Effector memory CD4-positive, alpha-beta T cell (primary cell): ENCODE data around the gene CFAP157.

Experiments
- DNase-seq, 3 donors: peaks; one replicate each; pipeline ENCODE4 v3.0.0-alpha.2; 2020
- H3K27ac ChIP-seq: 2 replicates; pipeline ENCODE4 v1.7.0; 2013; ENCODE audit warnings: mild to moderate bottlenecking, low read length, moderate library complexity; ENCODE audit not compliant: insufficient read depth, poor library complexity, severe bottlenecking
- H3K27me3 ChIP-seq: replicated peaks from 2 replicates; pipeline ENCODE4 v1.7.0; 2013; ENCODE audit warnings: mild to moderate bottlenecking, low read length; ENCODE audit not compliant: insufficient read depth, control insufficient read depth, poor library complexity, severe bottlenecking
- H3K36me3 ChIP-seq: 2 replicates; pipeline ENCODE4 v1.7.0; 2013; ENCODE audit warnings: mild to moderate bottlenecking, low read length, moderate library complexity; ENCODE audit not compliant: control insufficient read depth, insufficient read depth
- H3K4me1 ChIP-seq: 2 replicates; pipeline ENCODE4 v1.7.0; 2013; ENCODE audit warnings: low read length, mild to moderate bottlenecking; ENCODE audit not compliant: control insufficient read depth, insufficient read depth, poor library complexity, severe bottlenecking
- H3K4me3 ChIP-seq: 2 replicates; pipeline ENCODE4 v1.7.0; 2013; ENCODE audit warnings: low read length, low read depth, mild to moderate bottlenecking; ENCODE audit not compliant: insufficient read depth, poor library complexity, severe bottlenecking
- H3K9me3 ChIP-seq: 2 replicates; pipeline ENCODE4 v1.7.0; 2013; ENCODE audit warnings: mild to moderate bottlenecking, low read length, moderate library complexity; ENCODE audit not compliant: control insufficient read depth

CFAP157 gene

GRCh38 chr9:127714020-127714750 lies 7.4 kb downstream of the CFAP157 start:
- H3K4me1 ChIP-seq: peaks cover 21% of the 10 kb centered on the region
- no peak overlapping the region for H3K4me3 ChIP-seq
- H3K36me3 ChIP-seq: no peaks in the 10 kb centered on the region
- H3K27ac ChIP-seq: no peak overlapping the region
- no peaks in the 10 kb centered on the region for H3K9me3 ChIP-seq
- DNase-seq: no peak
- H3K27me3 ChIP-seq: no peaks in the 10 kb centered on the region

- peaks cover 26% of the 10 kb centered on the region for H3K4me1 ChIP-seq
- no peaks in the 10 kb centered on the region for H3K9me3 ChIP-seq
- H3K27ac ChIP-seq: peak overlapping the region; percentile 66
- peak in 1 of 3 donors; percentile 9 for DNase-seq
- H3K27me3 ChIP-seq: no peaks in the 10 kb centered on the region
- H3K4me3 ChIP-seq: peak overlapping the region; percentile 91
- H3K36me3 ChIP-seq: no peaks in the 10 kb centered on the region
Observed at GRCh38 chr9:127714951-127715469, 8.2 kb downstream of the CFAP157 start.

GRCh38 chr9:127715470-127716337 lies 8.9 kb downstream of the CFAP157 start, which contains the start of the genes PTRH1 and TTC16:
TSS of gene PTRH1 (minus strand) at chr9:127715663. CDS start at chr9:127715639, 24 bp downstream.
TSS of gene TTC16 (plus strand) at chr9:127716079. CDS start at chr9:127716146, 67 bp downstream.
- peak; percentile 91 to 97 (median 92) for DNase-seq
- peaks cover 30% of the 10 kb centered on the region for H3K4me1 ChIP-seq
- no peaks in the 10 kb centered on the region for H3K9me3 ChIP-seq
- H3K27ac ChIP-seq: peak within 1 kb of the TSS; percentile 66
- no peaks in the 10 kb centered on the region for H3K36me3 ChIP-seq
- no peaks in the 10 kb centered on the region for H3K27me3 ChIP-seq
- peak within 1 kb of the TSS; percentile 91 for H3K4me3 ChIP-seq

DNA sequence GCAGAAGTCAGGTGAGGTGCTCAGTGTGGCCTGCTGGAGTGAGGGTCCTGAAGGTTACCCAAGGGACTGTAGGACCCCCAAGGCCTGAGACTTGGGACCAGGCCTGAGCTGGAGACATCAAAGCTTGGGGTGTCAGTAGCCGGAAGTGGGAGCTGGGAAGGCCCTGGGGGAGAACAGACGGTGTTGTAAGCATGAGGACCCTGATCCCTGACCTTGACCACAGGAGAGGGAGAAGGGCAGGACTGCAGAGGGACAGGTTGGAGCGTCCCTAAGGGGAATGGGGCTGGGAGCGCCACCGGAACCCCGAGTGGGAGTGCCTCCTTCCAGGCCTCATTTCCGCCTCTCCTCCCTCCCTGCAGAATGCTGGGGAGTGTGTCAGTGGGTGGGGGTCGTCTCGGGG lies 9.6 kb downstream of the CFAP157 start:
- peaks cover 29% of the 10 kb centered on the region for H3K4me1 ChIP-seq
- H3K9me3 ChIP-seq: no peaks in the 10 kb centered on the region
- H3K36me3 ChIP-seq: no peaks in the 10 kb centered on the region
- no peak for DNase-seq
- peak overlapping the region; percentile 91 for H3K4me3 ChIP-seq
- no peaks in the 10 kb centered on the region for H3K27me3 ChIP-seq
- H3K27ac ChIP-seq: peak overlapping the region; percentile 66

- H3K36me3 ChIP-seq: no peaks in the 10 kb centered on the region
Observed at GRCh38 chr9:127717766-127718165, 11.0 kb downstream of the CFAP157 start.

GRCh38 chr9:127720031-127720864 lies 13.5 kb downstream of the CFAP157 start:
- H3K27ac ChIP-seq: peak overlapping the region; percentile 45

More at GRCh38 chr9:127717766-127718165, 11.0 kb downstream of the CFAP157 start:
- DNase-seq: no peak
- Histone ChIP-seq H3K4me1 (peaks cover 29% of the 10 kb centered on the region), H3K4me3 (no peak overlapping the region), H3K27ac (no peak overlapping the region), H3K9me3 (no peaks in the 10 kb centered on the region), H3K27me3 (no peaks in the 10 kb centered on the region)

DNA sequence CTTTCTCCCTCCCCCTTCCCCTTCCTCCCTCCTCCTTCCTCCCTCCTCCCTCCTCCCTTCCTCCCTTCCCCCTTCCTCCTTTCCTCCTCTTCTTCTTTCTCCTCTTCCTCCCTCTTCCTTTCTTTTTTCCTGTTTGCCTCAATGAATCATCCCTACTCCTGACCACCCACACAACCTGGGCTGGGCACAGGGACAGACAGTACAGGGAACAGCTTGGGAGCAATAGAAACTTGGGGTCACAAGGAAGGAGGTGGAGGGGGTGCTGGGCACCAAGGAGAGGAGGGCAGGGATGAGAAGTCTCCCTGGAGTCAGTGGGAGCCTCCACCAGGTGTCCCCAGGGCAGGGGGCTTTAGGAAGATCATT lies 14.1 kb downstream of the CFAP157 start:
- no peak overlapping the region for H3K27ac ChIP-seq
- H3K9me3 ChIP-seq: no peaks in the 10 kb centered on the region
- no peaks in the 10 kb centered on the region for H3K27me3 ChIP-seq
- no peak for DNase-seq
- no peaks in the 10 kb centered on the region for H3K36me3 ChIP-seq
- H3K4me3 ChIP-seq: no peak overlapping the region
- H3K4me1 ChIP-seq: peaks cover 18% of the 10 kb centered on the region

More at GRCh38 chr9:127720031-127720864, 13.5 kb downstream of the CFAP157 start:
- Histone ChIP-seq H3K9me3 (no peaks in the 10 kb centered on the region), H3K36me3 (no peaks in the 10 kb centered on the region), H3K4me3 (no peak overlapping the region), H3K27me3 (no peaks in the 10 kb centered on the region), H3K4me1 (peaks cover 18% of the 10 kb centered on the region)
- no peak for DNase-seq

- no peak overlapping the region for H3K27ac ChIP-seq
- peaks cover 14% of the 10 kb centered on the region for H3K4me1 ChIP-seq
- no peak for DNase-seq
- no peaks in the 10 kb centered on the region for H3K9me3 ChIP-seq
- H3K4me3 ChIP-seq: no peak overlapping the region
- H3K36me3 ChIP-seq: no peaks in the 10 kb centered on the region
- H3K27me3 ChIP-seq: no peaks in the 10 kb centered on the region
Observed at GRCh38 chr9:127721391-127721821, 14.6 kb downstream of the CFAP157 start.

DNA sequence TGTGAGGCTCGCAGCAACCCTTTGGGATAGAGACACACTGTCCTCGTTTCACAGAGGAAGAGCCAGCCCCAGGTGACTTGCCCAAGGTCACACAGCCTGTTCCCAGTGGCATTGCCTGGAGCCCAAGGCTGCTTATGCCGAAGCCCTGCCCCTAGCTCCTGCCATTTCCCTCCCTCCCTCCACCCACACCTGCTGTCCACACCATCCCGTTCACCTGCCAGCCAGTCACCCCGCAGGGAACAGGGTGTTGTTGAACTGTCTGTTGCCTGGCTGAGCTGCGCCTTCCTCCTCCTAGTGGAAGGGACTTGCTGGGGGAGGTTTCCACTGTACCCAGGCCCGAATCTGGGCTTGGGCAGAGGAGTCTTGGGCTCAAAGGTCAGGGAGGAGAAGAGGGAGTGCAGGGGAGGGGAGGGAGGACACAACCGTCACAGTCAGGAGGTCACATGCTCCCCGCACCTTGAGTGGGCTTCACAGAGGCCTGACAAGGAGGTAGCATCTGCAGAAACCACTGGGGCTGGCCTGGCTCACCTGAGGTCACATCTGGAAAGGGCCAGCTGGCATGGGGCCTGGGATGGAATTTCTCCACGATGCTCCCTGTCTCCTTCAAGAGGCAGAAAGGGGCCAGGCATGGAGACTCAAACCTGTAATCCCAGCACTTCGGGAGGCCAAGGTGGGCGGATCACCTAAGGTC lies 15.4 kb downstream of the CFAP157 start:
- H3K4me3 ChIP-seq: no peak overlapping the region
- H3K9me3 ChIP-seq: no peaks in the 10 kb centered on the region
- DNase-seq: no peak
- H3K4me1 ChIP-seq: peaks cover 14% of the 10 kb centered on the region
- H3K36me3 ChIP-seq: no peaks in the 10 kb centered on the region
- no peak overlapping the region for H3K27ac ChIP-seq
- H3K27me3 ChIP-seq: no peaks in the 10 kb centered on the region
